ENCODE measurements around the gene G6PC2.

G6PC2 gene

GRCh38 chr2:168916331-168916675 lies 15.2 kb downstream of the G6PC2 start:
- peaks cover 2% of the 10 kb centered on the region for H3K9me3 ChIP-seq (ENCODE audit: insufficient read depth, low read depth, low read length)
- no peak overlapping the region for H4K8ac ChIP-seq (ENCODE audit: low read depth, low read length)
- no peak overlapping the region for H3K9ac ChIP-seq (ENCODE audit: low read length)
- H2BK5ac ChIP-seq (ENCODE audit: low read depth, low read length, poor library complexity): no peak overlapping the region
- H3K27ac ChIP-seq (ENCODE audit: low read depth, low read length): no peak overlapping the region
- no peak overlapping the region for H3K4me2 ChIP-seq (ENCODE audit: low read length)
- H2BK120ac ChIP-seq (ENCODE audit: insufficient read depth, low read length, poor library complexity): no peak overlapping the region
- no peak overlapping the region for H3K14ac ChIP-seq (ENCODE audit: low read length)
- H3K4me3 ChIP-seq (ENCODE audit: low read depth, low read length): no peak overlapping the region
- no peak overlapping the region for H2AK5ac ChIP-seq (ENCODE audit: low read length)
- H3K79me2 ChIP-seq (ENCODE audit: control insufficient read depth, insufficient read depth, low read length, poor library complexity): no peaks in the 10 kb centered on the region
- H3K27me3 ChIP-seq (ENCODE audit: insufficient read depth, low read length): no peaks in the 10 kb centered on the region
- H2AFZ ChIP-seq (ENCODE audit: insufficient read depth, low read length, poor library complexity): no peak overlapping the region
- no peaks in the 10 kb centered on the region for H3K4me1 ChIP-seq (ENCODE audit: control insufficient read depth in 1 of 2, insufficient read depth in 2 of 2, low read length in 2 of 2)
- H3K23ac ChIP-seq (ENCODE audit: low read length): no peak overlapping the region
- H4K12ac ChIP-seq (ENCODE audit: low read depth, low read length): no peak overlapping the region
- H4K91ac ChIP-seq (ENCODE audit: low read depth, low read length): no peak overlapping the region
- H3K4ac ChIP-seq (ENCODE audit: low read depth, low read length): no peak overlapping the region
- no CpG with 5 or more reads among the region's 4 CpGs for WGBS (ENCODE audit: extremely low coverage, insufficient coverage, insufficient read length)
- no peaks in the 10 kb centered on the region for H3K36me3 ChIP-seq (ENCODE audit: control insufficient read depth in 1 of 2, insufficient read depth in 2 of 2, low read length in 2 of 2)
- no peak overlapping the region for H2BK12ac ChIP-seq (ENCODE audit: low read length)
- DNase-seq: no peak
- no peaks in the 10 kb centered on the region for H3K79me1 ChIP-seq (ENCODE audit: low read length)
- no peak overlapping the region for H3K18ac ChIP-seq (ENCODE audit: low read length)

- Histone ChIP-seq H2AFZ (ENCODE audit: insufficient read depth, low read length, poor library complexity) (no peak overlapping the region), H3K18ac (ENCODE audit: low read length) (no peak overlapping the region), H3K4me1 (ENCODE audit: control insufficient read depth in 1 of 2, insufficient read depth in 2 of 2, low read length in 2 of 2) (no peaks in the 10 kb centered on the region), H4K12ac (ENCODE audit: low read depth, low read length) (no peak overlapping the region), H2BK12ac (ENCODE audit: low read length) (no peak overlapping the region), H3K79me1 (ENCODE audit: low read length) (no peaks in the 10 kb centered on the region), H3K4me2 (ENCODE audit: low read length) (no peak overlapping the region), H2BK5ac (ENCODE audit: low read depth, low read length, poor library complexity) (no peak overlapping the region), H2BK120ac (ENCODE audit: insufficient read depth, low read length, poor library complexity) (no peak overlapping the region), H3K36me3 (ENCODE audit: control insufficient read depth in 1 of 2, insufficient read depth in 2 of 2, low read length in 2 of 2) (no peaks in the 10 kb centered on the region), H3K23ac (ENCODE audit: low read length) (no peak overlapping the region), H2AK5ac (ENCODE audit: low read length) (no peak overlapping the region), H3K4ac (ENCODE audit: low read depth, low read length) (no peak overlapping the region), H3K9me3 (ENCODE audit: insufficient read depth, low read depth, low read length) (no peaks in the 10 kb centered on the region), H3K9ac (ENCODE audit: low read length) (no peak overlapping the region), H4K91ac (ENCODE audit: low read depth, low read length) (no peak overlapping the region), H4K8ac (ENCODE audit: low read depth, low read length) (no peak overlapping the region), H3K79me2 (ENCODE audit: control insufficient read depth, insufficient read depth, low read length, poor library complexity) (no peaks in the 10 kb centered on the region), H3K27ac (ENCODE audit: low read depth, low read length) (no peak overlapping the region), H3K14ac (ENCODE audit: low read length) (no peak overlapping the region), H3K4me3 (ENCODE audit: low read depth, low read length) (no peak overlapping the region), H3K27me3 (ENCODE audit: insufficient read depth, low read length) (no peaks in the 10 kb centered on the region)
- WGBS (ENCODE audit: extremely low coverage, insufficient coverage, insufficient read length): no CpG with 5 or more reads among the region's 4 CpGs
- DNase-seq: peak in 1 of 2 donors; percentile 81
These were observed 19.5 kb downstream of the G6PC2 start for GRCh38 chr2:168920504-168921157.

DNA sequence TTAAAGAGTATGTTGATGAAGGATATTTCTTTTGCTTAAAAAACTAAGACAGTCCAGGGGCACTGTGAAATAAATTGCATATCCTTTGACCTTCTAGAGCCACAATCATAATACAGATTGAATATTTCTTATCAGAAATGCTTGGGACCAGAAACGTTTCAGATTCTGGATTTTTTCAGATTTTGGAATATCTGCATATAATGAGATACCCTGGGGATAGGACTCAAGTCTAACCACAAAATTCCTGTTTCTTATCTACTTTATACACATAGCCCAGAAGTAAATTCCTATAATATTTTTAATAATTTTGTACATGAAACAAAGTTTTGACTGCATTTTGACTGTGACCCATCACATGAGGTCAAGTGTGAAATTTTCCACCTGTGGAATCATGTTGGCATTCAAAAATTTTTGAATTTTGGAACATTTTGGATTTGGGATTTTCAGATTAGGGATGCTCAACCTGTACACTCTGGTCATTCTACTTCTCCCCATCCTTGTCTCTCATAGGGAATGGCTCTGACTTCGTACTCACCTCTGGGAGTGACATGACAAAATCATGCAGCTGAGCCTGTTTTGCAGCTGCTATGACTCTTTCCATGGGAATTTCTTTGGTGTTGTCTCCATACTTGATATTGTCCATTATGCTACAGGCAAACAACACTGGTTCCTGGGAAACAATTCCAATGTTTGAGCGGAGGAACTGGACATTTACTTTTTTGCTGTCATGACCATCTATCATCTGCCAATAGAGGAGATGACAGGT lies 25.7 kb downstream of the G6PC2 start:
- H3K4me1 ChIP-seq (ENCODE audit: control insufficient read depth in 1 of 2, insufficient read depth in 2 of 2, low read length in 2 of 2): peaks cover 2 to 9% of the 10 kb centered on the region in 2 experiments

GRCh38 chr2:168928113-168928831 lies 27.2 kb downstream of the G6PC2 start:
- H3K36me3 ChIP-seq (ENCODE audit: control insufficient read depth in 1 of 2, insufficient read depth in 2 of 2, low read length in 2 of 2): no peaks in the 10 kb centered on the region
- no peak overlapping the region for H4K12ac ChIP-seq (ENCODE audit: low read depth, low read length)
- WGBS (ENCODE audit: extremely low coverage, insufficient coverage, insufficient read length): no CpG with 5 or more reads among the region's 3 CpGs
- H3K27ac ChIP-seq (ENCODE audit: low read depth, low read length): no peak overlapping the region
- no peak overlapping the region for H2BK5ac ChIP-seq (ENCODE audit: low read depth, low read length, poor library complexity)
- no peak overlapping the region for H3K4ac ChIP-seq (ENCODE audit: low read depth, low read length)
- H2BK120ac ChIP-seq (ENCODE audit: insufficient read depth, low read length, poor library complexity): no peak overlapping the region
- no peaks in the 10 kb centered on the region for H3K9me3 ChIP-seq (ENCODE audit: insufficient read depth, low read depth, low read length)
- H3K27me3 ChIP-seq (ENCODE audit: insufficient read depth, low read length): no peaks in the 10 kb centered on the region
- no peak overlapping the region for H3K9ac ChIP-seq (ENCODE audit: low read length)
- no peak for DNase-seq
- H3K4me3 ChIP-seq (ENCODE audit: low read depth, low read length): no peak overlapping the region
- H3K18ac ChIP-seq (ENCODE audit: low read length): no peak overlapping the region
- H3K79me2 ChIP-seq (ENCODE audit: control insufficient read depth, insufficient read depth, low read length, poor library complexity): no peaks in the 10 kb centered on the region
- no peak overlapping the region for H2AFZ ChIP-seq (ENCODE audit: insufficient read depth, low read length, poor library complexity)
- H3K23ac ChIP-seq (ENCODE audit: low read length): no peak overlapping the region
- no peaks in the 10 kb centered on the region for H3K79me1 ChIP-seq (ENCODE audit: low read length)
- no peak overlapping the region for H3K4me2 ChIP-seq (ENCODE audit: low read length)
- no peak overlapping the region for H2BK12ac ChIP-seq (ENCODE audit: low read length)
- no peak overlapping the region for H2AK5ac ChIP-seq (ENCODE audit: low read length)
- no peak overlapping the region for H3K14ac ChIP-seq (ENCODE audit: low read length)
- no peak overlapping the region for H4K8ac ChIP-seq (ENCODE audit: low read depth, low read length)
- H3K4me1 ChIP-seq (ENCODE audit: control insufficient read depth in 1 of 2, insufficient read depth in 2 of 2, low read length in 2 of 2): peaks cover 2 to 9% of the 10 kb centered on the region in 2 experiments
- no peak overlapping the region for H4K91ac ChIP-seq (ENCODE audit: low read depth, low read length)

More for the DNA sequence above, 25.7 kb downstream of the G6PC2 start:
- H2AK5ac ChIP-seq (ENCODE audit: low read length): no peak overlapping the region
- no peak overlapping the region for H3K18ac ChIP-seq (ENCODE audit: low read length)
- no peaks in the 10 kb centered on the region for H3K36me3 ChIP-seq (ENCODE audit: control insufficient read depth in 1 of 2, insufficient read depth in 2 of 2, low read length in 2 of 2)
- no peak overlapping the region for H2BK5ac ChIP-seq (ENCODE audit: low read depth, low read length, poor library complexity)
- H3K4me2 ChIP-seq (ENCODE audit: low read length): no peak overlapping the region
- H4K91ac ChIP-seq (ENCODE audit: low read depth, low read length): no peak overlapping the region
- no peaks in the 10 kb centered on the region for H3K79me2 ChIP-seq (ENCODE audit: control insufficient read depth, insufficient read depth, low read length, poor library complexity)
- no peak overlapping the region for H3K9ac ChIP-seq (ENCODE audit: low read length)
- no peak overlapping the region for H4K8ac ChIP-seq (ENCODE audit: low read depth, low read length)
- no peak overlapping the region for H2BK12ac ChIP-seq (ENCODE audit: low read length)
- no peak overlapping the region for H2BK120ac ChIP-seq (ENCODE audit: insufficient read depth, low read length, poor library complexity)
- no peak overlapping the region for H2AFZ ChIP-seq (ENCODE audit: insufficient read depth, low read length, poor library complexity)
- no peak overlapping the region for H3K23ac ChIP-seq (ENCODE audit: low read length)
- no peak overlapping the region for H3K4me3 ChIP-seq (ENCODE audit: low read depth, low read length)
- no peak overlapping the region for H3K14ac ChIP-seq (ENCODE audit: low read length)
- H3K9me3 ChIP-seq (ENCODE audit: insufficient read depth, low read depth, low read length): no peaks in the 10 kb centered on the region
- DNase-seq: peak; percentile 90 to 95
- H3K4ac ChIP-seq (ENCODE audit: low read depth, low read length): no peak overlapping the region
- WGBS (ENCODE audit: extremely low coverage, insufficient coverage, insufficient read length): no CpG with 5 or more reads among the region's 3 CpGs
- no peaks in the 10 kb centered on the region for H3K79me1 ChIP-seq (ENCODE audit: low read length)
- H3K27ac ChIP-seq (ENCODE audit: low read depth, low read length): no peak overlapping the region
- H4K12ac ChIP-seq (ENCODE audit: low read depth, low read length): no peak overlapping the region
- H3K27me3 ChIP-seq (ENCODE audit: insufficient read depth, low read length): no peaks in the 10 kb centered on the region
